Cardiac muscle cell (in vitro differentiated cells and primary cell): ENCODE data around the gene RIMS3. TPM values are rescaled to one million over a fixed set of nuclear protein-coding genes. Genes with fewer than 3 reads are reported as not detected.

Source experiments
- DNase-seq, 2 donors: peaks; one replicate each; pipeline versions ENCODE4 v3.0.0 to v3.0.0-alpha.2; 2010 to 2017; ENCODE audit warnings: low read depth in 1 of 2, low spot score in 1 of 2
- H3K27ac ChIP-seq: fragments of 200-600 bp; sonication (generic); 2 replicates; pipeline ENCODE4 v1.5.1; 2016
- H3K27me3 ChIP-seq: fragments of 200-600 bp; sonication (generic); 2 replicates; pipeline ENCODE4 v1.6.0; 2016; ENCODE audit warnings: control low read depth
- H3K36me3 ChIP-seq: fragments of 200-600 bp; sonication (generic); 2 replicates; pipeline ENCODE4 v1.5.1; 2016; ENCODE audit warnings: control low read depth
- H3K4me1 ChIP-seq: fragments of 200-600 bp; sonication (generic); 2 replicates; pipeline ENCODE4 v1.8.1; 2017; ENCODE audit warnings: low read depth, mild to moderate bottlenecking, mixed run types
- H3K4me3 ChIP-seq: fragments of 200-600 bp; sonication (generic); 2 replicates; pipeline ENCODE4 v1.5.1; 2016; ENCODE audit warnings: mild to moderate bottlenecking
- H3K9me3 ChIP-seq: fragments of 200-600 bp; sonication (generic); 2 replicates; pipeline ENCODE4 v1.5.1; 2017; ENCODE audit warnings: low read depth, mild to moderate bottlenecking, control low read depth
- CTCF ChIP-seq: IDR thresholded peaks from 2 replicates; pipeline ENCODE4 v1.5.1; 2012; ENCODE audit warnings: low read depth, mild to moderate bottlenecking, low read length
- polyA plus RNA-seq: library from polyadenylated mRNA; unstranded; fragments of >200 nt; fragmentation: Nextera tagmentation; extraction: Ambion mirVana; gene quantifications from 2 replicates; pipeline ENCODE4 v1.2.1, GENCODE V29; 2016
- total RNA-seq: library from RNA; depleted of rRNA; stranded (reverse); fragments of >200 nt; gene quantifications from 2 replicates; pipeline ENCODE4 v1.2.3, GENCODE V29; 2016

The RIMS3 gene
- total and polyA plus RNA-seq, 2 experiments from 2014 or later = 29.7 to 39.3 TPM

- H3K27me3 ChIP-seq = no peaks in the 10 kb centered on the region
- no peak overlapping the region for H3K27ac ChIP-seq
- DNase-seq = no peak
- peaks cover 6% of the 10 kb centered on the region for H3K36me3 ChIP-seq
- no peaks in the 10 kb centered on the region for H3K9me3 ChIP-seq
- no peak overlapping the region for H3K4me3 ChIP-seq
- H3K4me1 ChIP-seq = peaks cover 14% of the 10 kb centered on the region
- no peak for TF ChIP-seq CTCF
These were observed 24.3 kb upstream of the RIMS3 start for GRCh38 chr1:40689737-40690136.

- no peak overlapping the region for H3K27ac ChIP-seq
- H3K9me3 ChIP-seq = no peaks in the 10 kb centered on the region
- peaks cover 10% of the 10 kb centered on the region for H3K4me1 ChIP-seq
- H3K36me3 ChIP-seq = peaks cover 6% of the 10 kb centered on the region
- no peak overlapping the region for H3K4me3 ChIP-seq
- DNase-seq = no peak
- no peaks in the 10 kb centered on the region for H3K27me3 ChIP-seq
- TF ChIP-seq CTCF = no peak
These were observed 22.2 kb upstream of the RIMS3 start for GRCh38 chr1:40687661-40688060.

GRCh38 chr1:40687059-40687458 is 21.6 kb upstream of the RIMS3 start:
- Histone ChIP-seq H3K4me1 (peaks cover 8% of the 10 kb centered on the region), H3K27ac (no peak overlapping the region), H3K36me3 (peaks cover 6% of the 10 kb centered on the region), H3K4me3 (no peak overlapping the region), H3K27me3 (no peaks in the 10 kb centered on the region), H3K9me3 (no peaks in the 10 kb centered on the region)
- DNase-seq = no peak
- no peak for TF ChIP-seq CTCF

- peaks cover 6% of the 10 kb centered on the region for H3K36me3 ChIP-seq
- no peak for TF ChIP-seq CTCF
- no peaks in the 10 kb centered on the region for H3K9me3 ChIP-seq
- no peak overlapping the region for H3K27ac ChIP-seq
- no peaks in the 10 kb centered on the region for H3K4me1 ChIP-seq
- H3K4me3 ChIP-seq = no peak overlapping the region
- DNase-seq = no peak
- no peaks in the 10 kb centered on the region for H3K27me3 ChIP-seq
These were observed 19.2 kb upstream of the RIMS3 start for GRCh38 chr1:40684669-40685068.

GRCh38 chr1:40679165-40679953 is 13.9 kb upstream of the RIMS3 start:
- Histone ChIP-seq H3K27me3 (no peaks in the 10 kb centered on the region), H3K9me3 (no peaks in the 10 kb centered on the region), H3K4me1 (no peaks in the 10 kb centered on the region), H3K27ac (no peak overlapping the region), H3K4me3 (no peak overlapping the region), H3K36me3 (no peaks in the 10 kb centered on the region)
- no peak for DNase-seq
- TF ChIP-seq CTCF = no peak
